ENCODE measurements around the gene PADI4. TPM values are rescaled to one million over a fixed set of nuclear protein-coding genes. Genes with fewer than 3 reads are reported as not detected.

PADI4 gene
- total and polyA plus RNA-seq, 2 experiments from 2014 or later, result 0.45 to 0.52 TPM

- Histone ChIP-seq H3K4me2 (no peak overlapping the region), H4K20me1 (replicated peaks; ENCODE audit: insufficient read depth) (peaks cover 4% of the 10 kb centered on the region), H3K79me2 (replicated peaks; ENCODE audit: insufficient read depth) (no peaks in the 10 kb centered on the region), H2AFZ (no peak overlapping the region), H3K9me2 (ENCODE audit: insufficient read depth) (no peaks in the 10 kb centered on the region), H3K36me3 (ENCODE audit: insufficient read depth) (peaks cover 22% of the 10 kb centered on the region), H3K27me3 (ENCODE audit: insufficient read depth) (no peaks in the 10 kb centered on the region), H3F3A (replicated peaks; ENCODE audit: low read depth) (peaks cover 62% of the 10 kb centered on the region), H3K27ac (ENCODE audit: low read depth) (peak overlapping the region; percentile 80), H3K4me1 (ENCODE audit: insufficient read depth) (peaks cover 3% of the 10 kb centered on the region; the same call in 1 of the 2 replicates), H3K4me3 (no peak overlapping the region)
- Mint-ChIP-seq H3K4me3 (no peak overlapping the region), H3K9me3 (peaks cover 3% of the 10 kb centered on the region; the same call in 2 of the 3 replicates), H3K36me3 (ENCODE audit: low read depth) (peaks cover 47% of the 10 kb centered on the region), H3K27ac (peak overlapping the region; percentile 75), H3K4me1 (peaks cover 63% of the 10 kb centered on the region), H3K27me3 (ENCODE audit: insufficient read depth, low read depth, poor library complexity) (peaks cover 48% of the 10 kb centered on the region)
- TF ChIP-seq ZNF114 (CRISPR knock-in tag; IDR thresholded peaks at IDR 0.05), result no peak
- TF ChIP-seq REST (IDR thresholded peaks at IDR 0.05; ENCODE audit: unreplicated experiment), result no peak
- TF ChIP-seq ETS1 (IDR thresholded peaks at IDR 0.05), result no peak
- TF ChIP-seq, protein P1, sequence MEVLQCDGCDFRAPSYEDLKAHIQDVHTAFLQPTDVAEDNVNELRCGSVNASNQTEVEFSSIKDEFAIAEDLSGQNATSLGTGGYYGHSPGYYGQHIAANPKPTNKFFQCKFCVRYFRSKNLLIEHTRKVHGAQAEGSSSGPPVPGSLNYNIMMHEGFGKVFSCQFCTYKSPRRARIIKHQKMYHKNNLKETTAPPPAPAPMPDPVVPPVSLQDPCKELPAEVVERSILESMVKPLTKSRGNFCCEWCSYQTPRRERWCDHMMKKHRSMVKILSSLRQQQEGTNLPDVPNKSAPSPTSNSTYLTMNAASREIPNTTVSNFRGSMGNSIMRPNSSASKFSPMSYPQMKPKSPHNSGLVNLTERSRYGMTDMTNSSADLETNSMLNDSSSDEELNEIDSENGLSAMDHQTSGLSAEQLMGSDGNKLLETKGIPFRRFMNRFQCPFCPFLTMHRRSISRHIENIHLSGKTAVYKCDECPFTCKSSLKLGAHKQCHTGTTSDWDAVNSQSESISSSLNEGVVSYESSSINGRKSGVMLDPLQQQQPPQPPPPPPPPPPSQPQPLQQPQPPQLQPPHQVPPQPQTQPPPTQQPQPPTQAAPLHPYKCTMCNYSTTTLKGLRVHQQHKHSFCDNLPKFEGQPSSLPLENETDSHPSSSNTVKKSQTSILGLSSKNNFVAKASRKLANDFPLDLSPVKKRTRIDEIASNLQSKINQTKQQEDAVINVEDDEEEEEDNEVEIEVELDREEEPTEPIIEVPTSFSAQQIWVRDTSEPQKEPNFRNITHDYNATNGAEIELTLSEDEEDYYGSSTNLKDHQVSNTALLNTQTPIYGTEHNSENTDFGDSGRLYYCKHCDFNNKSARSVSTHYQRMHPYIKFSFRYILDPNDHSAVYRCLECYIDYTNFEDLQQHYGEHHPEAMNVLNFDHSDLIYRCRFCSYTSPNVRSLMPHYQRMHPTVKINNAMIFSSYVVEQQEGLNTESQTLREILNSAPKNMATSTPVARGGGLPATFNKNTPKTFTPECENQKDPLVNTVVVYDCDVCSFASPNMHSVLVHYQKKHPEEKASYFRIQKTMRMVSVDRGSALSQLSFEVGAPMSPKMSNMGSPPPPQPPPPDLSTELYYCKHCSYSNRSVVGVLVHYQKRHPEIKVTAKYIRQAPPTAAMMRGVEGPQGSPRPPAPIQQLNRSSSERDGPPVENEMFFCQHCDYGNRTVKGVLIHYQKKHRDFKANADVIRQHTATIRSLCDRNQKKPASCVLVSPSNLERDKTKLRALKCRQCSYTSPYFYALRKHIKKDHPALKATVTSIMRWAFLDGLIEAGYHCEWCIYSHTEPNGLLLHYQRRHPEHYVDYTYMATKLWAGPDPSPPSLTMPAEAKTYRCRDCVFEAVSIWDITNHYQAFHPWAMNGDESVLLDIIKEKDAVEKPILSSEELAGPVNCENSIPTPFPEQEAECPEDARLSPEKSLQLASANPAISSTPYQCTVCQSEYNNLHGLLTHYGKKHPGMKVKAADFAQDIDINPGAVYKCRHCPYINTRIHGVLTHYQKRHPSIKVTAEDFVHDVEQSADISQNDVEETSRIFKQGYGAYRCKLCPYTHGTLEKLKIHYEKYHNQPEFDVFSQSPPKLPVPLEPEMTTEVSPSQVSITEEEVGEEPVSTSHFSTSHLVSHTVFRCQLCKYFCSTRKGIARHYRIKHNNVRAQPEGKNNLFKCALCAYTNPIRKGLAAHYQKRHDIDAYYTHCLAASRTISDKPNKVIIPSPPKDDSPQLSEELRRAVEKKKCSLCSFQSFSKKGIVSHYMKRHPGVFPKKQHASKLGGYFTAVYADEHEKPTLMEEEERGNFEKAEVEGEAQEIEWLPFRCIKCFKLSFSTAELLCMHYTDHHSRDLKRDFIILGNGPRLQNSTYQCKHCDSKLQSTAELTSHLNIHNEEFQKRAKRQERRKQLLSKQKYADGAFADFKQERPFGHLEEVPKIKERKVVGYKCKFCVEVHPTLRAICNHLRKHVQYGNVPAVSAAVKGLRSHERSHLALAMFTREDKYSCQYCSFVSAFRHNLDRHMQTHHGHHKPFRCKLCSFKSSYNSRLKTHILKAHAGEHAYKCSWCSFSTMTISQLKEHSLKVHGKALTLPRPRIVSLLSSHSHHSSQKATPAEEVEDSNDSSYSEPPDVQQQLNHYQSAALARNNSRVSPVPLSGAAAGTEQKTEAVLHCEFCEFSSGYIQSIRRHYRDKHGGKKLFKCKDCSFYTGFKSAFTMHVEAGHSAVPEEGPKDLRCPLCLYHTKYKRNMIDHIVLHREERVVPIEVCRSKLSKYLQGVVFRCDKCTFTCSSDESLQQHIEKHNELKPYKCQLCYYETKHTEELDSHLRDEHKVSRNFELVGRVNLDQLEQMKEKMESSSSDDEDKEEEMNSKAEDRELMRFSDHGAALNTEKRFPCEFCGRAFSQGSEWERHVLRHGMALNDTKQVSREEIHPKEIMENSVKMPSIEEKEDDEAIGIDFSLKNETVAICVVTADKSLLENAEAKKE (CRISPR knock-in tag; IDR thresholded peaks at IDR 0.05), result no peak
- no peak for TF ChIP-seq STAT1 (IDR thresholded peaks at IDR 0.05; ENCODE audit: unreplicated experiment)
- TF ChIP-seq EZH2 (IDR thresholded peaks at IDR 0.05; ENCODE audit: low read depth, unreplicated experiment), result no peak
- TF ChIP-seq, protein P2, sequence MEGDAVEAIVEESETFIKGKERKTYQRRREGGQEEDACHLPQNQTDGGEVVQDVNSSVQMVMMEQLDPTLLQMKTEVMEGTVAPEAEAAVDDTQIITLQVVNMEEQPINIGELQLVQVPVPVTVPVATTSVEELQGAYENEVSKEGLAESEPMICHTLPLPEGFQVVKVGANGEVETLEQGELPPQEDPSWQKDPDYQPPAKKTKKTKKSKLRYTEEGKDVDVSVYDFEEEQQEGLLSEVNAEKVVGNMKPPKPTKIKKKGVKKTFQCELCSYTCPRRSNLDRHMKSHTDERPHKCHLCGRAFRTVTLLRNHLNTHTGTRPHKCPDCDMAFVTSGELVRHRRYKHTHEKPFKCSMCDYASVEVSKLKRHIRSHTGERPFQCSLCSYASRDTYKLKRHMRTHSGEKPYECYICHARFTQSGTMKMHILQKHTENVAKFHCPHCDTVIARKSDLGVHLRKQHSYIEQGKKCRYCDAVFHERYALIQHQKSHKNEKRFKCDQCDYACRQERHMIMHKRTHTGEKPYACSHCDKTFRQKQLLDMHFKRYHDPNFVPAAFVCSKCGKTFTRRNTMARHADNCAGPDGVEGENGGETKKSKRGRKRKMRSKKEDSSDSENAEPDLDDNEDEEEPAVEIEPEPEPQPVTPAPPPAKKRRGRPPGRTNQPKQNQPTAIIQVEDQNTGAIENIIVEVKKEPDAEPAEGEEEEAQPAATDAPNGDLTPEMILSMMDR (conservative IDR thresholded peaks at IDR 0.05; ENCODE audit: low read depth in 2 of 2), result no peak
- TF ChIP-seq NANOG (IDR thresholded peaks at IDR 0.05; ENCODE audit: borderline replicate concordance), result no peak
- TF ChIP-seq POLR2AphosphoS5 (IDR thresholded peaks at IDR 0.05; ENCODE audit: low read depth), result no peak
- TF ChIP-seq JUNB (IDR thresholded peaks at IDR 0.05; ENCODE audit: unreplicated experiment), result no peak
- TF ChIP-seq ZNF331 (CRISPR knock-in tag; IDR thresholded peaks at IDR 0.05; ENCODE audit: low read depth), result no peak
- TF ChIP-seq EZH2phosphoT487 (IDR thresholded peaks at IDR 0.05; ENCODE audit: unreplicated experiment), result no peak
- TF ChIP-seq CREB1 (CRISPR knock-in tag; IDR thresholded peaks at IDR 0.05; ENCODE audit: low read depth), result no peak
- DNase-seq (ENCODE audit: low spot score) (no peak), ATAC-seq (peak; percentile 14)
These were observed 96.8 kb downstream of the PADI4 start for GRCh38 chr1:17404820-17405219.

Measured in GM23338 (cell line).